M059J (cell line): ENCODE data around the gene EIF4EBP3. TPM values are rescaled to one million over a fixed set of nuclear protein-coding genes. Genes with fewer than 3 reads are reported as not detected.
A peak's percentile ranks its signal among the peaks of the same experiment; 100 is the strongest.
"Not testable (repeated sequence)": the region's sequence is repeated elsewhere in the genome, so short reads cannot be mapped to it uniquely, and the experiment has no call there.

ENCODE experiments used
- DNase-seq: peaks from one replicate; pipeline ENCODE4 v3.0.0-alpha.2; 2012; ENCODE audit warnings: low read depth
- total RNA-seq: library from RNA; depleted of rRNA; stranded (reverse); fragments of >200 nt; shearing (Covaris generic); gene quantifications from 2 replicates; pipeline ENCODE4 v1.2.3, GENCODE V29; 2014; rRNA removed

EIF4EBP3 gene
- total RNA-seq, 1 experiment from 2014 or later: not detected

DNA sequence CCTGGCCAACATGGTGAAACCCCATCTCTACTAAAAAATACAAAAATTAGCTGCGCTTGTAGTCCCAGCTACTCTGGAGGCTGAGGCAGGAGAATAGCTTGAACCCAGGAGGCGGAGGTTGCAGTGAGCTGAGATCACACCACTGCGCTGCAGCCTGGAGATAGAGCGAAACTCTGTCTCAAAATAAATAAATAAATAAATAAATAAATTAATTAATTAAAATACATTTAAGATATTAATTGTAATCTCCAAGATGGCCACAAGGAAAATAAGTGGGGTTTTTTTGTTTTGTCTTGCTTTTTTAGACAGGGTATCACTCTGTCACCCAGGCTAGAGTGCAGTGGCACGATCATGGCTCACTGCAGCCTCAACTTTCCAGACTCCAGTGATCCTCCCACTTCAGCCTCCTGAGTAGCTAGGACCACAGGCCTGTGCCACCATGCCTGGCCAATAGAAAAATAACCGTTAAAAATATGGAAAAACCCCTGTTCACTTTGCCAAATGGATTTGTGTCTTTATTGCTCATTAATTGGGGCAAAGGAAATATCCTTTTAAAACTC, 31.8 kb downstream of the EIF4EBP3 start:
- not testable (repeated sequence) for DNase-seq

DNA sequence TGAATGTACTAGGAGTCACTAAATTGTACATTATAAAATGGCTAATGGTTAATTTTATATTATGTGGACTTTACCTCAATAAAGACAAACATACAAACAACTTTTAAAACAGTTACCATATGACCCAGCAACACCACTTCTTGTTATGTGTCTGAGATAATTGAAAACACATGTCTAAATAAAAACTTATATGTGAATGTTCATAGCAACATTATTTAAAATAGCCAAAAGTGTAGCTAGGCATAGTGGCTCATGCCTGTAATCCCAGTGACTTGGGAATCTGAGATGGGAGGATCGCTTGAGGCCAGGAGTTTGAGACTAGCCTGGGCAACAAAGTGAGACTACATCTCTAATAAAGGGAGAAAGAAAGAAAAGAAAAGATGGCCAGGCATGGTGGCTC, 40.0 kb downstream of the EIF4EBP3 start:
- DNase-seq: no peak

DNA sequence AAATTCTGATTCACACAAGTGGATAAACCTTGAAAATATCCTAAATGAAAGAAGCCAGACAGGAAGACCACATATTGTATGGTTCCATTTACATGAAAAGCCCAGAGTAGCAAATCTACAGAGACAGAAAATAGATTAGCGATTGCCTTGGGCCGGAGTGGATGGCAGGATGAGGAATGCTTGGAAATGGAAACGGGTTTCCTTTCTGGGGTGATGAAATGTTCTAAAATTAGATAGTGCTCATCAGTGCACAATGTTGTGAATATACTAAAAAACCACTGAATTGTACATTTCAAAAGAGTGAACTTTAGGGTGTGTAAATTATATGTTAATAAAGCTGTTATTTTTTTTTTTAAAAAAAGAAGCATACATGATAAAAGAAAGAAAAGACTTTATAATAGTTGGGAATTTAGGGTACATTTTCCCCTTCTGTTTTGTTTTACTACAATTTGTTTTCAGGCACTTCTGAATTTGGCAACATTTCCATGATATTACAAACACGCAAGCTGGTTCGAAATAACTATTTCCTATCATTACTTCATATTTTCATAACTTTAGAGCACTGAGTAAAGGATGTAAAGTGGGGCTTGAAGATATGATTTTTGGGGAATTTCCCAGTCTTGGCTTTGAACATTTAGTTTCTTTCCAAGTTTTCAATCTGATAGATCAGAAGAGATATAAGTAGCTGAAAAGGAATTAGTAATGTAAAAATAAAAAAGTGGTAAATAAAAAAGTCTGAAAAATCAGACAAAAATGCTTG, 41.0 kb downstream of the EIF4EBP3 start:
- DNase-seq: peak; percentile 29

DNA sequence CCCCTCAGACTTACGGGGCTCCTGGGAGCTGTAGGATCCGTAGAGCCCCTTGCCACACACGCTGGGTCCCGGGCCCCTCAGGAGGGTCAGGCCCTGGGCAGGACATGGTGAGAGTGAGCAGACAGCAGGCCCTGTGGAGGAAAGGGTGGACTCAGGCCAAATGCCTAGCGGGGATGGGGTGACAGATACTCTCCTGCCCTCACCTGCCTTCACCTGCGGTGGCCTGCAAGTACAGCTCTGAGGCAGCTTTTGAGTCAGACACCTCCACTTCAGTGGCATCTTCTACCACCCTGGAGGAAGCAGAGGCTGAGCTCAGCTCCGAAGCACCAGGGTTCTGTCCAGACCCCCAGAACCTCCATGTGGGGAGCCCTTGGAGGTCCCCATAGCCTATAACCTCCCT, 43.4 kb downstream of the EIF4EBP3 start:
- no peak for DNase-seq

DNA sequence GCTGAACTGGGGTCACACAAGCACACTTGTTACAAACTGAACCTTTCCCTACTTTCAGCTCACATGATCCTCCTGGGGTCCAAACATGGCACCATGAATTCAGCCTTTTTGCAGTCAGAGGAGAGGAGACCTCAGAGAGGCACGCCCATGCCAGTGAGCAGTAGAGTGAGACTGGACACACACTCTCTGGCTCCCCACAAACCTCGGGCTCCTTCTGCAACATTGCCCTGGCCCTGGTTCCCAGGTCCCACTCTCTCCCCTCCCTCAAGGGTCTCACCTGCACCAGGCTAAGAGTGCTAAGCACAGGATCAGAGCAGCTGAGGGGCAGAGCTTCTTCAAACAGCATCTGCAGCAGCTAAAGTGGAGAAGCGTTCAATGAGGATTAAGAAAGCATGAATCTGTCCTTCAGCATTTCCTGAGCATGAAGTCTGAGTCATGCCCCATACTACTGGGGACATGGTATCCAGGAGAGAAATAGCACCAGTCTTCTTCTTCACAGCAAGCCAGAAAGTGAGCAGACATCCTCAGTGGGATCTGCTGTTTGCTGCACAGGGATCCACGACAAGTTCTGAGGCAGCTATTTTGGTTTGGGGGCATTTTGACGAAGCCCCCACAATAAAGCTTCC, 44.4 kb downstream of the EIF4EBP3 start:
- peak; percentile 70 for DNase-seq

DNA sequence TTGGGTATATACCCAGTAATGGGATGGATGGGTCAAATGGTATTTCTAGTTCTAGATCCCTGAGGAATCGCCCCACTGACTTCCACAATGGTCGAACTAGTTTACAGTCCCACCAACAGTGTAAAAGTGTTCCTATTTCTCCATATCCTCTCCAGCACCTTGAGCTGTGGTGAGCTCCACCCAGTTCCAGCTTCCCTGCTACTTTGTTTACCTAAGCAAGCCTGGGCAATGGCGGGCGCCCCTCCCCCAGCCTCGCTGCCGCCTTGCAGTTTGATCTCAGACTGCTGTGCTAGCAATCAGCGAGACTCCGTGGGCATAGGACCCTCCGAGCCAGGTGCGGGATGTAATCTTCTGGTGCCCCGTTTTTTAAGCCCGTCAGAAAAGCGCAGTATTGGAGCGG, 45.6 kb downstream of the EIF4EBP3 start:
- not testable (repeated sequence) for DNase-seq

DNA sequence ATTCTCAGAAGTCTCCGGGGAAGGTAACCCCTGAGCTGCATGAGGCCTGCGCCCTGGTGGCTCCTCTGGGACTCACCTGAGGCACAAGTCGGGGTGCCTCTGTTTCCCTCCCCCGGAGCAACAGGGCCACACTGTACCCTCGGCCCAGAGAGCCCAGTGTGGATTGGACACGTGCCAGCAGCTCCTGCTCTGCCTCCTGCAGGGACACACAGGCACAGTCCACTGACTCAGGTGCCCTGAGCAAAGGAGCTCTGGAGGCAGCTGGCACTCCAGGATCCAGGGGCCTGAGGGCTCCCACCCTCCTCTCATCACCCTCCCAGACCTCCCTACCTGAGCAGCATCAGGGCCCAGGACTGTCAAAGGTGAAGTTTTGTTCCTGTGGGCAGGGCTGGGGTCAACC, 46.7 kb downstream of the EIF4EBP3 start:
- no peak for DNase-seq

DNA sequence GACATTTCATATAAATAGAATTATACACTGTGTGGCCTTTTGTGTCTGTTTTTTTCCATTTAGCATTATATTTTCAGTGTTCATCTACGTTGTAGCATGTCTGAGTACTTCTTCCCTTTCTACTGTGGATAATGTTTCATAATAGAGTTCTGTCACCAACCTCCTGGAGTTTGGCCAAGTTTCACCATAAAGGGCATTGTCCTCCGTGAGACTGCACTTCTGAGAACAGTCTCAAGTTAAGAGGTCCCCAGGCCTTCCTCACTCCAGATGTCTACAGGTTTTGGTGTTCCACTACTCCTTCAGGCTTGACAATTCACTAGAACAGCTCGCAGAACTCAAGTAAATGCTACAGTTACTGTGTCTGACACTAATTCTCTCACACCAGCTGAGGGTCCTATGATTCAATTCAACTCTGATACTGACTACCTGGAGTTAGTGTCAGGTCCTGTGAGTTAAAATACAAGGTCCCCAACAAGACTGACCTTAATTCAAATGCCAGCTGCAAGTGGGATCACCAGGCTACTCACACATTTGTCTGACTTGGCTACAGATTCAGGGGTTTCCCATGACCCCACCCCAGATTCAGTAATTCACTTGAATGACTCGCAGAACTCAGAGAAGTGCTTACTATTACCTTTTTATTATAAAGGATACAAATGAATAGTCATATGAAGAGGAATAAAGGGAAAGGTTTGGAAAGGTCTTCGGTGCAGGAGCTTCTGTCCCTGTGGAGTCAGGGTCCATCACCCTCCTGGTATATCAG, 48.3 kb downstream of the EIF4EBP3 start:
- DNase-seq: peak; percentile 25

DNA sequence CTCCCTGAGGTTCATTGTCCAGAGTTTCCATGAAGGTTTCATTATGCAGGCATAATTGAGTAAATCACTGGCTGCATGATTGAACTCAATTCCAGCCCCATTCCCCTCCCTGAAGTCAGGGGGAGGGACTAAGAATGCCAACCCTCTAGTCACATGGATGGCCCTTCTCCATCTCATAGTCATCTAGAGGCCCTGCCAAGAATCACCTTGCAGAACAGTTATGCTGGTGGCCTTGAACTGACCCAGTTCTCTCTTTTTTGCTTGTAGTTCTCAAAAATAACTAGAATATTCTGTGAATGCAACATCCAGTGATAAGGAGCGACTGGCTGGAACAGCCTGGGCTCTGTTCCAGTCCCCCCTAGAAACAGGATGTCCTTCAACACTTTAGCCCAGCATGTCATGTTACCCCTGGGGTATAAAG, 48.9 kb downstream of the EIF4EBP3 start:
- no peak for DNase-seq

DNA sequence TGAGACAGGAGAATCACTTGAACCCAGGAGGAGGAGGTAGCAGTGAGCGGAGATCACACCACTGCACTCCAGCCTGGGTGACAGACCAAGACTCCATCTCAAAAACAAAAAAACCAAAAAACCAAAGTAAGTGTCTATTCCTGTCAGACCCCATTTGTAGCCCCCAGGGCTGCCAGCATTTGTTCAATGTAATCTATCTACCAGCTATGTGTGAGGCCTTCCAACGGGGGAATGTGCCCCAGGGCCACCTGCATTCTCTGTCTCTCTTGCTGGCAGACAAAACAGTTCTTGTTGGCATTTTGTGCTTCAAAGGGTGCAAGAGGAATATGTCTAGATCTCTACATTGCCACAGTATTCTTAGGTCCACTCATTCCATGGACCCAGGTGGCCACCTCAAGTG, 51.4 kb downstream of the EIF4EBP3 start:
- DNase-seq: no peak

Other genes starting within 250 kb of the EIF4EBP3 start
- gene PFDN1, start 244.6 kb upstream of the EIF4EBP3 start, total RNA-seq: 115 and 145 TPM in 2 replicates
- gene HBEGF, start 201.1 kb upstream of the EIF4EBP3 start, total RNA-seq: 9.2 and 13.8 TPM in 2 replicates
- gene SLC4A9, start 187.5 kb upstream of the EIF4EBP3 start, total RNA-seq: not detected in 2 replicates
- gene ANKHD1, start 145.8 kb upstream of the EIF4EBP3 start, total RNA-seq: 23.9 and 48.5 TPM in 2 replicates
- 48.5 and 55.9 TPM in 2 replicates for gene SRA1, start 9.8 kb downstream of the EIF4EBP3 start, total RNA-seq
- 0.54 and 3.4 TPM in 2 replicates for gene APBB3, start 16.9 kb downstream of the EIF4EBP3 start, total RNA-seq
- 29.4 and 33.5 TPM in 2 replicates for gene SLC35A4, start 17.2 kb downstream of the EIF4EBP3 start, total RNA-seq
- gene CD14, start 85.5 kb downstream of the EIF4EBP3 start, total RNA-seq: 0.47 TPM in 1 of 2 replicates, not detected in the other
- 15.2 and 32.7 TPM in 2 replicates for gene TMCO6, start 91.8 kb downstream of the EIF4EBP3 start, total RNA-seq
- gene NDUFA2, start 100.0 kb downstream of the EIF4EBP3 start, total RNA-seq: 87.2 and 106 TPM in 2 replicates
- 96.8 and 118 TPM in 2 replicates for gene IK, start 100.2 kb downstream of the EIF4EBP3 start, total RNA-seq
- 11.7 and 26.5 TPM in 2 replicates for gene WDR55, start 117.2 kb downstream of the EIF4EBP3 start, total RNA-seq
- gene DND1, start 125.9 kb downstream of the EIF4EBP3 start, total RNA-seq: 0.44 TPM in 1 of 2 replicates, not detected in the other
- 36.8 and 58.1 TPM in 2 replicates for gene HARS1, start 143.7 kb downstream of the EIF4EBP3 start, total RNA-seq
- 29.6 and 36.7 TPM in 2 replicates for gene HARS2, start 143.8 kb downstream of the EIF4EBP3 start, total RNA-seq
- 68.0 and 71.3 TPM in 2 replicates for gene ZMAT2, start 152.8 kb downstream of the EIF4EBP3 start, total RNA-seq
- gene PCDHA1, start 238.5 kb downstream of the EIF4EBP3 start, total RNA-seq: 0.05 TPM in 1 of 2 replicates, not detected in the other
- gene PCDHA2, start 247.2 kb downstream of the EIF4EBP3 start, total RNA-seq: not detected in 2 replicates